Esophagus squamous epithelium (tissue), 5 donors: ENCODE results near the gene SLC9A7. TPM values are rescaled to one million over a fixed set of nuclear protein-coding genes. Genes with fewer than 3 reads are reported as not detected.
A peak's percentile ranks its signal among the peaks of the same experiment; 100 is the strongest.

Source experiments
- DNase-seq: peaks from one replicate; lab custom pipeline; 2025; lab: John Stamatoyannopoulos, UW
- H3K27ac ChIP-seq, 4 donors: fragments of 200-600 bp; sonication (generic); one replicate each; pipeline ENCODE4 v1.5.1; 2016 to 2019; ENCODE audit warnings: mild to moderate bottlenecking in 1 of 4
- H3K27me3 ChIP-seq, 4 donors: fragments of 200-600 bp; sonication (generic); 1 replicate in 3 of 4; 2 replicates in 1 of 4; pipeline versions ENCODE4 v1.5.1 to v1.6.0; 2017 to 2021; ENCODE audit warnings: antibody characterized with exemption in 1 of 4
- H3K36me3 ChIP-seq, 3 donors: fragments of 200-600 bp; sonication (generic); one replicate each; pipeline ENCODE4 v1.5.1; 2016 to 2019
- H3K4me1 ChIP-seq, 3 donors: fragments of 200-600 bp; sonication (generic); one replicate each; pipeline ENCODE4 v1.5.1; 2017 to 2019
- H3K4me3 ChIP-seq, 4 donors: fragments of 200-600 bp; sonication (generic); 1 replicate in 3 of 4; 2 replicates in 1 of 4; pipeline ENCODE4 v1.5.1; 2016 to 2019; ENCODE audit warnings: mild to moderate bottlenecking in 2 of 4, moderate library complexity in 1 of 4
- H3K9me3 ChIP-seq, 3 donors: fragments of 200-600 bp; sonication (generic); one replicate each; pipeline ENCODE4 v1.5.1; 2016 to 2019
- POLR2A ChIP-seq, 4 donors: fragments of 450-650 bp; IDR thresholded peaks; one replicate each; pipeline ENCODE4 v1.6.1; 2017; ENCODE audit warnings: antibody characterized with exemption in 4 of 4, mild to moderate bottlenecking in 4 of 4, moderate library complexity in 3 of 4
- WGBS, 2 donors: methylation state at CpG; one replicate each; pipeline ENCODE4 v1.1.5; 2018; 5-methylcytosine and 5-hydroxymethylcytosine counted together
- intact Hi-C: fragments of 100-400 bp; cut with DNase I; formaldehyde crosslinking; loops from one replicate; pipeline ENCODE4 v1.15.0; 2022
- total RNA-seq, 4 donors: library from RNA; depleted of rRNA; stranded (reverse); fragments of >200 nt; gene quantifications; one replicate each; pipeline ENCODE4 v1.1.0, GENCODE V29; 2016
- TF ChIP-seq, protein P1 (sequence below), 6 experiments: fragments of 450-650 bp in 4 of 6; fragments of 200-600 bp in 2 of 6; sonication (generic) in 2 of 6; IDR thresholded peaks; one replicate each; pipeline ENCODE4 v1.5.1; 2016 to 2019; ENCODE audit warnings: antibody characterized with exemption in 6 of 6, mild to moderate bottlenecking in 4 of 6, moderate library complexity in 4 of 6
- donor health status: DM: yes; HTN: yes; CAD: no.

SLC9A7 gene
- total RNA-seq, 4 donors from 2014 or later: 6.4 to 16.4 (median 8.4) TPM

DNA sequence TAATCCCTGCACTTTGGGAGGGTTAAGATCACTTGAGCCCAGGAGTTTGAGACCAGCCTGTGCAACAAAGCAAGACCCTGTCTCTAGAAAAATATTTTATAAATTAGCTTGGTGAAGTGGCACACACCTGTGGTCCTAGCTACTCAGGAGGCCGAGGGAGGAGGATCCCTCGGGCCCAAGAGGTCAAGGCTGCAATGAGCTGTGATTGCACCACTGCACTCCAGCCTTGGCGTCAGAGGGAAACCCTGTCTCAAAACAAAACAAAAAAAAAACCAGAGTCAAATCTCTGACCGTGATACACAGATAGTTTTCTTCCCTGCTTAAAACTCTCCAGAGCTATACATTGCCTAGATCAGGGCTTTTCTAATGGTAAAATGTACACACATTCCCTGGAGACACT lies 131.9 kb downstream of the SLC9A7 start:
- H3K27me3 ChIP-seq: no peaks in the 10 kb centered on the region
- WGBS, 2 donors: 42 to 67% methylated on average over 2 to 4 of the region's 4 CpGs
- DNase-seq: no peak
- intact Hi-C loops: no loop called here
- no peak overlapping the region for H3K4me3 ChIP-seq
- TF ChIP-seq, protein P1, sequence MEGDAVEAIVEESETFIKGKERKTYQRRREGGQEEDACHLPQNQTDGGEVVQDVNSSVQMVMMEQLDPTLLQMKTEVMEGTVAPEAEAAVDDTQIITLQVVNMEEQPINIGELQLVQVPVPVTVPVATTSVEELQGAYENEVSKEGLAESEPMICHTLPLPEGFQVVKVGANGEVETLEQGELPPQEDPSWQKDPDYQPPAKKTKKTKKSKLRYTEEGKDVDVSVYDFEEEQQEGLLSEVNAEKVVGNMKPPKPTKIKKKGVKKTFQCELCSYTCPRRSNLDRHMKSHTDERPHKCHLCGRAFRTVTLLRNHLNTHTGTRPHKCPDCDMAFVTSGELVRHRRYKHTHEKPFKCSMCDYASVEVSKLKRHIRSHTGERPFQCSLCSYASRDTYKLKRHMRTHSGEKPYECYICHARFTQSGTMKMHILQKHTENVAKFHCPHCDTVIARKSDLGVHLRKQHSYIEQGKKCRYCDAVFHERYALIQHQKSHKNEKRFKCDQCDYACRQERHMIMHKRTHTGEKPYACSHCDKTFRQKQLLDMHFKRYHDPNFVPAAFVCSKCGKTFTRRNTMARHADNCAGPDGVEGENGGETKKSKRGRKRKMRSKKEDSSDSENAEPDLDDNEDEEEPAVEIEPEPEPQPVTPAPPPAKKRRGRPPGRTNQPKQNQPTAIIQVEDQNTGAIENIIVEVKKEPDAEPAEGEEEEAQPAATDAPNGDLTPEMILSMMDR (IDR thresholded peaks at IDR 0.05): no peak
- TF ChIP-seq POLR2A (IDR thresholded peaks at IDR 0.05): no peak
- peak overlapping the region in 2 of 4 donors; percentile 57 to 59 for H3K27ac ChIP-seq
- H3K4me1 ChIP-seq: peaks cover 0 to 12% (median 0%) of the 10 kb centered on the region in 3 donors
- H3K9me3 ChIP-seq: no peaks in the 10 kb centered on the region
- no peaks in the 10 kb centered on the region for H3K36me3 ChIP-seq

DNA sequence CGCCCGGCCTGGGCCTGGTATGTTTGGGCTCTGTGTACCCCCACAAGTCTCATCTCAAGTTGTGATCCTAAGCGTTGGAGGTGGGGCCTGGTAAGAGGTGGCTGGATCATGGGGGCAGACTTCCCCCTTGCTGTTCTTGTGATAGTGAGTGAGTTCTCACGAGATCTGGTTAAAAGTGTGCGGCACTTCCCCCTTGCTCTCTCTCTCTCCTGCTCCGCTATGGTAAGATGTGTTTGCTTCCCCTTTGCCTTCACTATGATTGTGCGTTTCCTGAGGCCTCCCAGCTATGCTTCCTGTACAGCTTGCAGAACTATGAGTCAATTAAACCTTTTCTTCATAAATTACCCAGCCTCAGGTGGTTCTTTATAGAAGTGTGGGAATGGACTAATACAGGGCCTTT lies 132.4 kb downstream of the SLC9A7 start:
- TF ChIP-seq, protein P1 (IDR thresholded peaks at IDR 0.05): no peak
- TF ChIP-seq POLR2A (IDR thresholded peaks at IDR 0.05): no peak
- Histone ChIP-seq H3K27me3 (no peaks in the 10 kb centered on the region), H3K36me3 (no peaks in the 10 kb centered on the region), H3K4me1 (peaks cover 0 to 12% (median 0%) of the 10 kb centered on the region in 3 donors), H3K4me3 (no peak overlapping the region), H3K9me3 (no peaks in the 10 kb centered on the region), H3K27ac (peak overlapping the region in 2 of 4 donors; percentile 59 to 71)
- no peak for DNase-seq
- WGBS, 2 donors: 63% methylated on average over 7 of the region's 7 CpGs; no CpG with 5 or more reads in 1 of the 2 donors
- intact Hi-C loops: no loop called here

DNA sequence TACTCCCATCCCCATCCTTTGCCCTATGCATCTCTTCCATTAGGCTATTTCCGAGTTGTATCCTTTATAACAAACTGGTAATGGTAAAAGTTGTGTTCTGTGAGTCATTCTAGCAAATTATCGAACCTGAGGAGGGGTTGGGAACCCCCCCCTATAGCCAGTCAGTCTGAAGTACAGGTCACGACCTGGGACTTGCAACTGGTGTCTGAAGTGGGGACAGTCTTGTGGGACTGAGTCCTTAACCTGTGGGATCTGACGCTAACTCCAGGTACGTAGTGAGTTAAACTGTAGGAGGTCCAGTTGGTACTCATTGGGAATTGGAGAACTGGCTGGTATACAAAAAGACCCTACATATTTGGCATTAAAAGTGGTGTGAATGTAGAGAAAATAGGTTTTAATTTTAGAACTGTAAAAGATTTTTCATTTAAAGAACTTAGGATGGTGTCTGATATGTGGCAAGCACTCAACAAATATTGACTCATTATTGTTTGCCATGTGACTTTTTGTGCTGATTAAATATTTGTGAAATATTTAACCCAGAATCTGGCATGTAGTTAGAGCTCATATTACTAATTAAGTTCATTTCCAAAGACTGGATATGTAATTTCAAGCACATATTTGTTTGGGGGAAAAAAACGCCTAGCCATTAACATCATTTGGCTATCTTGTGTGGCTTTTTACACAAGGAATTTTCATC lies 134.7 kb downstream of the SLC9A7 start:
- intact Hi-C loops: no loop called here
- peaks cover 0 to 12% (median 0%) of the 10 kb centered on the region in 3 donors for H3K4me1 ChIP-seq
- H3K9me3 ChIP-seq: no peaks in the 10 kb centered on the region
- no peaks in the 10 kb centered on the region for H3K36me3 ChIP-seq
- H3K4me3 ChIP-seq: no peak overlapping the region
- 63 to 92% methylated on average over 6 of the region's 6 CpGs for WGBS, 2 donors
- H3K27me3 ChIP-seq: no peaks in the 10 kb centered on the region
- no peak overlapping the region for H3K27ac ChIP-seq
- no peak for TF ChIP-seq POLR2A (IDR thresholded peaks at IDR 0.05)
- no peak for DNase-seq

DNA sequence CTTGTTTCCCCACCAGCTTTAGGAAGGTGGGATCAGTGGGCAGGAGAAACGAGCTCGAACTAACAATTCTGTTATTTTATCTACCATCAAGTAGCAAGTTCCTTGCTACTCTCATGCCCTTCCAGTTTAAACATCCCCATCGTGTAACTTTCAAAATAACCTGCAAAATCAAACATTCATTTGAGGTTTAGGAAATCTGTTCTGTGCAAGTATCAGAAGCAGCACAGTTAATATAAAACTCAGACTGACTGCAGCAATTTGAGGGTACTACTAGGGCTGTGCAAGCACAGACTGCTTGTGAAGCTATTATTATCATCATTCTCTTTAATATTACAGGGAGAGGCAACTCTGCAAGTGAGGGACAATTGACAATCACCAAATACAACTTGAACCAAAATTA lies 137.3 kb downstream of the SLC9A7 start:
- DNase-seq: no peak
- H3K4me3 ChIP-seq: no peak overlapping the region
- WGBS, 2 donors: 67 to 100% methylated on average over 1 to 3 of the region's 3 CpGs
- no peaks in the 10 kb centered on the region for H3K4me1 ChIP-seq
- H3K9me3 ChIP-seq: no peaks in the 10 kb centered on the region
- no peaks in the 10 kb centered on the region for H3K27me3 ChIP-seq
- no peaks in the 10 kb centered on the region for H3K36me3 ChIP-seq
- intact Hi-C loops: no loop called here
- TF ChIP-seq, protein P1 (IDR thresholded peaks at IDR 0.05): no peak
- no peak for TF ChIP-seq POLR2A (IDR thresholded peaks at IDR 0.05)
- no peak overlapping the region for H3K27ac ChIP-seq

DNA sequence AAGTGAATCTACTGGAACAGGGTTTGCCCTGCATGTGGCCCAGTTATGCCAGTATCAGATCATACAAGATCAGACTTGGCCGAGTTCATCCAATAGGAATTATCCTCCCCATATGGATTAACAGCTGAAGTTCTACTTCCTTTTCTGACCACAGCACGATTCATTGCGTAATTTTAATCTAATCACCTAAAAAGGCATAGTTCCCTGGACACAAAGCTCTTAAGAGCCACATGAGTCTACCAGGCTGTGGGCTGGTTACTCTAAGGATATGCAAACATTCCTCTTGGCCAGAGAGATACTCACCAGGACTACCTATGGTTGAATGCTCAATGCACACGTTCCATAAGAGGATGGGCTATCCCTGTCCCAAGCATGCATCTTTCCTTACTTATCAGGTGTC lies 138.4 kb downstream of the SLC9A7 start:
- TF ChIP-seq, protein P1 (IDR thresholded peaks at IDR 0.05): no peak
- TF ChIP-seq POLR2A (IDR thresholded peaks at IDR 0.05): no peak
- Histone ChIP-seq H3K27ac (no peak overlapping the region), H3K36me3 (no peaks in the 10 kb centered on the region), H3K4me3 (no peak overlapping the region), H3K9me3 (no peaks in the 10 kb centered on the region), H3K27me3 (no peaks in the 10 kb centered on the region), H3K4me1 (no peaks in the 10 kb centered on the region)
- WGBS, 2 donors: 74 to 88% methylated on average over 4 of the region's 4 CpGs
- intact Hi-C loops: no loop called here
- DNase-seq: no peak
